Activated CD8-positive, alpha-beta T cell treated with anti-CD3 and anti-CD28 coated beads for 36 hours (primary cell): ENCODE results near the gene ADARB2. TPM values are rescaled to one million over a fixed set of nuclear protein-coding genes. Genes with fewer than 3 reads are reported as not detected.

ENCODE experiments used
- ATAC-seq: fragments of 200-7000 bp; cut with Tn5 transposase; one replicate; pipeline ENCODE4 v1.10.0; 2021; ENCODE audit warnings: mild to moderate bottlenecking, moderate library complexity
- CTCF ChIA-PET: fragments of 350-600 bp; sonication (Branson Sonifier 250); formaldehyde crosslinking; loops from one replicate; lab custom pipeline; 2021; ENCODE audit warnings: antibody characterized with exemption; lab: Charles Lee
- POLR2A ChIA-PET: fragments of 350-600 bp; sonication (Branson Sonifier 250); formaldehyde crosslinking; loops from one replicate; lab custom pipeline; 2021; ENCODE audit warnings: antibody characterized with exemption; lab: Charles Lee
- DNase-seq: peaks from one replicate; pipeline ENCODE4 v3.0.0-alpha.2; 2020
- H3K27ac Mint-ChIP-seq: one replicate; pipeline ENCODE4 v1.8.0; 2021; ENCODE audit warnings: mild to moderate bottlenecking, mixed read lengths
- H3K27me3 Mint-ChIP-seq: one replicate; pipeline ENCODE4 v1.8.0; 2021; ENCODE audit warnings: mixed read lengths
- H3K36me3 Mint-ChIP-seq: one replicate; pipeline ENCODE4 v1.8.0; 2021; ENCODE audit warnings: low read depth, mixed read lengths
- H3K4me1 Mint-ChIP-seq: one replicate; pipeline ENCODE4 v1.8.0; 2021; ENCODE audit warnings: low read depth, mixed read lengths
- H3K4me3 Mint-ChIP-seq: one replicate; pipeline ENCODE4 v1.8.0; 2021; ENCODE audit warnings: mild to moderate bottlenecking, moderate library complexity, mixed read lengths
- H3K9me3 Mint-ChIP-seq: one replicate; pipeline ENCODE4 v1.8.0; 2021; ENCODE audit warnings: mixed read lengths
- intact Hi-C: fragments of 100-400 bp; cut with micrococcal nuclease; formaldehyde crosslinking; loops from one replicate; pipeline ENCODE4 v1.10.0; 2022
- total RNA-seq, 2 experiments: library from RNA; stranded (reverse); gene quantifications; one replicate each; pipeline ENCODE4 v1.2.3, GENCODE V29; 2021
- TF ChIP-seq, protein P1 (sequence below): fragments of 200-600 bp; IDR thresholded peaks from one replicate; pipeline ENCODE4 v1.8.0; 2022; ENCODE audit warnings: antibody characterized with exemption, mild to moderate bottlenecking

Gene ADARB2
- total RNA-seq, 2 experiments from 2014 or later, result 1.3 to 1.6 TPM

DNA sequence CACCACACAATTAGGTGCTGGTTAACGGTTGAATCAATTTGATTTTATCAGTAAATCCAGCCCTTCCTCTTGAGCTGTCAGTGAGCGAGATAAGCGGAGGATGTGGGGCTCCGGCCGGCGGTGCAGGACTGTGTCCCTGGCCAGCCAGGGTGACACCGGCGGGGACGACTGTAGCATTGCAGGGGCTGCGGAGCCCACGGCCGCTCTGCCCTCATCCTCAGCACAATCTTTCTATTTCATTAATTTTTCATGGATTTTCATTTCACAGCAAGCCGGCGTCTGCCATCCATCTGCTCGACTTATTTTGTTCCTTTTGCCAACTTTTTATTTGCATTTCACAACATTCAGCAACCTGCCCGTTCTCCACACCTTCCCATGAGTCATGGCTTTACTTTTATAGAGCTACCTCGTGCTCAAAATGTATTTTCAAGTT is 4.7 kb downstream of the ADARB2 start:
- no peak overlapping the region for H3K27ac Mint-ChIP-seq
- intact Hi-C loops, result no loop called here
- POLR2A ChIA-PET, result no interaction called here

DNA sequence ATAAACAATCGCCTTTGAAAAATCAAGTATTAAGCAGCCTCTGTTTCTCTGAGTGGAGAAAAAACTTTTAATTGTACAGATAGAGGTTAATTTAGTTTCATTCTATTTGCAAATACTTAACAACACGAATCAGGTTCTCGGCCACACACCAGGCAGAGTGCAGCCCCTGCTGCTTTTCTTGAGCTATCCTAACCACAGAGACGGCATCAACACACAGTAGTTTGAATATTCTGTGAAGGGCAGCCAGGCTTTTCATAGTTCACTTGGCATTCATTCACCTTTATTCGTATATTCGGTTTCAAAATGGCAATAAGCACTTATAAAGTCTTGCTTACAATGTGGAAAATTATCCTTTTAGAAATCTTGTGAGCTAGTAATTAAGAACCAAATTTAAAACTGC is 5.7 kb downstream of the ADARB2 start:
- no peaks in the 10 kb centered on the region for H3K36me3 Mint-ChIP-seq
- H3K27me3 Mint-ChIP-seq, result peaks cover 44% of the 10 kb centered on the region
- ATAC-seq (no peak), DNase-seq (no peak)
- no peak overlapping the region for H3K4me3 Mint-ChIP-seq
- CTCF ChIA-PET, result no interaction called here
- intact Hi-C loops, result no loop called here
- H3K9me3 Mint-ChIP-seq, result no peaks in the 10 kb centered on the region
- H3K27ac Mint-ChIP-seq, result no peak overlapping the region
- TF ChIP-seq, protein P1, sequence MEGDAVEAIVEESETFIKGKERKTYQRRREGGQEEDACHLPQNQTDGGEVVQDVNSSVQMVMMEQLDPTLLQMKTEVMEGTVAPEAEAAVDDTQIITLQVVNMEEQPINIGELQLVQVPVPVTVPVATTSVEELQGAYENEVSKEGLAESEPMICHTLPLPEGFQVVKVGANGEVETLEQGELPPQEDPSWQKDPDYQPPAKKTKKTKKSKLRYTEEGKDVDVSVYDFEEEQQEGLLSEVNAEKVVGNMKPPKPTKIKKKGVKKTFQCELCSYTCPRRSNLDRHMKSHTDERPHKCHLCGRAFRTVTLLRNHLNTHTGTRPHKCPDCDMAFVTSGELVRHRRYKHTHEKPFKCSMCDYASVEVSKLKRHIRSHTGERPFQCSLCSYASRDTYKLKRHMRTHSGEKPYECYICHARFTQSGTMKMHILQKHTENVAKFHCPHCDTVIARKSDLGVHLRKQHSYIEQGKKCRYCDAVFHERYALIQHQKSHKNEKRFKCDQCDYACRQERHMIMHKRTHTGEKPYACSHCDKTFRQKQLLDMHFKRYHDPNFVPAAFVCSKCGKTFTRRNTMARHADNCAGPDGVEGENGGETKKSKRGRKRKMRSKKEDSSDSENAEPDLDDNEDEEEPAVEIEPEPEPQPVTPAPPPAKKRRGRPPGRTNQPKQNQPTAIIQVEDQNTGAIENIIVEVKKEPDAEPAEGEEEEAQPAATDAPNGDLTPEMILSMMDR, result no peak
- POLR2A ChIA-PET, result no interaction called here
- peaks cover 7% of the 10 kb centered on the region for H3K4me1 Mint-ChIP-seq

More for the DNA sequence above, 4.7 kb downstream of the ADARB2 start:
- H3K36me3 Mint-ChIP-seq, result no peaks in the 10 kb centered on the region
- no peak overlapping the region for H3K4me3 Mint-ChIP-seq
- DNase-seq (no peak), ATAC-seq (no peak)
- TF ChIP-seq, protein P1, result no peak
- H3K9me3 Mint-ChIP-seq, result no peaks in the 10 kb centered on the region
- H3K4me1 Mint-ChIP-seq, result peaks cover 7% of the 10 kb centered on the region
- H3K27me3 Mint-ChIP-seq, result peaks cover 46% of the 10 kb centered on the region
- CTCF ChIA-PET, result no interaction called here

DNA sequence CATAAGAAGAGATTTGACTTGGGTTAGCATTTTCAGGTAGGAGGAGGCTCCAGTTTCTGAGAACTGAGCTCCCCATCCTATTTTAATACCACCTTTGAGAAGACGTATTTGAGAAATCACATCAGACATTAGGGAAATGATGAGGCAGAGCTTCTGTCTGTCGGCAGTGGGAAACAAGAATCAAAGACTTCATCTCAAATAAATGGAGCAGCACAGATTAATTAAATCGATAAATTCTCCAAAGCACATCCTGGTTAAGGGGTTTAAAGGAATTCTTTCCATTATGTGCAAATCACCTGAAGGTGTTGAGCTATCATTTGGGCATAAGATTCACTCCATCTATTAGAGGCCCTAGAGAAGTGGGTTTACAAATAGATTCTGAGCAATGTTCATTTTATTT is 7.6 kb downstream of the ADARB2 start:
- H3K9me3 Mint-ChIP-seq, result no peaks in the 10 kb centered on the region
- no peak overlapping the region for H3K27ac Mint-ChIP-seq
- ChIA-PET CTCF (no interaction called here), POLR2A (no interaction called here)
- TF ChIP-seq, protein P1, result no peak
- no peak for DNase-seq
- no peaks in the 10 kb centered on the region for H3K4me1 Mint-ChIP-seq
- H3K4me3 Mint-ChIP-seq, result no peak overlapping the region
- H3K27me3 Mint-ChIP-seq, result peaks cover 27% of the 10 kb centered on the region
- H3K36me3 Mint-ChIP-seq, result no peaks in the 10 kb centered on the region
- intact Hi-C loops, result no loop called here
- no peak for ATAC-seq

DNA sequence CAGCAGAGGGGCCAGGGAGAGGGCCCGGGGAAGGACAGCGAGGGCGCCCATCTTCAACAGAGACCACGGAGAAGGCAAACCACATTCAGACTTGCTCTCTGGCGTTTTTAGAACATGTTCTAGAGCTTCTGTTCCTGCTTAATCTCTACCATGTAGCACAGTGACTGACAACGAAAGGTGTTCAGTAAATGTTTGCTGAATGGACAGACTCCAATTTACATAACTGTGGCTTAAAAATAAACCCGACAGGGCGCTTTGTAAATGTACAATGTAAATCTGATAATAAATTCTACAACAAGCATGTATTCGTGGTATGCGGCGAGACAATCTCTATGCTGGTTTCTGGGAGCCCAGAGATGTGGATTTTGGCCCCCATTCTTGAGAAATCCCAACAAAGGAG is 10.5 kb downstream of the ADARB2 start:
- TF ChIP-seq, protein P1, result no peak
- no peaks in the 10 kb centered on the region for H3K9me3 Mint-ChIP-seq
- ChIA-PET POLR2A (no interaction called here), CTCF (no interaction called here)
- H3K4me3 Mint-ChIP-seq, result no peak overlapping the region
- no peaks in the 10 kb centered on the region for H3K36me3 Mint-ChIP-seq
- H3K27me3 Mint-ChIP-seq, result peaks cover 14% of the 10 kb centered on the region
- intact Hi-C loops, result no loop called here
- H3K27ac Mint-ChIP-seq, result no peak overlapping the region
- H3K4me1 Mint-ChIP-seq, result no peaks in the 10 kb centered on the region
- no peak for DNase-seq
- ATAC-seq, result no peak

DNA sequence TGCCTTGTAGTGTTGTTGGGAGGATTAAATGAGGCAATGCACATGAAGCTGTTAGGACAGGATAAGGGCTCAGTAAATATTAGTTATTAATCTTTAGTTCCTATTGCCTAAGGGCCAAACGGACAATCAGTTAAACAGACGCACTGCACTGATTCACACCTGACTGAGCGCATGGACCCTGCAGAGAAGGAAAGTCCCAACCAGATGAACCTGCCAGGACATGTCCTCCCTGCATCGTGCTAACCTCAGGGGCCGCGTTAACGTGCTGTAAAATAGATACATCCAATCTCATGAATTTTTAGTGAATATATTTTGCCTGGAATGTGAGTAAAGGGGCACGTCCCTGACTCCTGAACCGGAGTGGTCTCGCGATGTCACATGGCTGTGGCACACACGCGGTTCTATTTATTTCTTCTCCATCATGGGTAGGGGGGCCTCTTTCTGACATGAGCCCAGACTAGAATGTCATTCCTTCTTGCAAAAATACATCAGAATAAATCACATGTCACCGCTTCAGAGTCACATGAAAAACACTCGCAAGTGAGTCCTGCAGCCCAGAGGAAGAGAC is 12.3 kb downstream of the ADARB2 start:
- ATAC-seq (no peak), DNase-seq (no peak)
- no peak overlapping the region for H3K4me3 Mint-ChIP-seq
- no peak overlapping the region for H3K27ac Mint-ChIP-seq
- peaks cover 4% of the 10 kb centered on the region for H3K27me3 Mint-ChIP-seq
- H3K9me3 Mint-ChIP-seq, result no peaks in the 10 kb centered on the region
- TF ChIP-seq, protein P1, result no peak
- POLR2A ChIA-PET, result no interaction called here
- H3K4me1 Mint-ChIP-seq, result no peaks in the 10 kb centered on the region
- H3K36me3 Mint-ChIP-seq, result no peaks in the 10 kb centered on the region
- CTCF ChIA-PET, result no interaction called here
- intact Hi-C loops, result no loop called here
